ENCODE results near the gene LRCOL1.
"Not testable (repeated sequence)": the region's sequence is repeated elsewhere in the genome, so short reads cannot be mapped to it uniquely, and the experiment has no call there.

The LRCOL1 gene

DNA sequence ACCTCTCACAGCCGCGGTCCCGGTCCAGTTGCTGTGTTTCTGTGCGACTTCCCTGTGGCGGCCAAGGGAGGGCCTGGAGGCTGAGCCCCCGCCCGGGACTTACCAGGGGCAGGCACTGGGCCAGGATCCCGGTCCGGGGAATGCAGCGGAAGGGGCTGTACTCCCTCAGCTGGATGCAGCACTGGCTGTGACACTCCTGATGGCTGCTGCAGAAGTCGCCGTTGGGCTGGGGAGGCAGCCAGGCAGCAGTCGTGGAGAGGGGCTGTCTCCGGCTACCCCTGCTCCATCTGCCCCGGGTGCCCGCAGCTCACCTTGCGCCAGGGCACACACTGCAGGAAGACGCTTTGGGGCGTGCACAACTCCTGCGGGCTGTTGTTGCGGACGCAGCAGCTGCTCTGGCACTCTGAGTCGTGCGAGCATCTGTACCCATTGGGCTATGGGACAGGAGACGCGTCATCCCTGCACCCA is 6.2 kb downstream of the LRCOL1 start:
- Mint-ChIP-seq H3K27ac (no peak overlapping the region), H3K4me3 (no peak overlapping the region), H3K27me3 (peaks cover 25% of the 10 kb centered on the region), H3K36me3 (no peaks in the 10 kb centered on the region), H3K4me1 (peaks cover 16% of the 10 kb centered on the region), H3K9me3 (peaks cover 2% of the 10 kb centered on the region)
- DNase-seq (ENCODE audit: low spot score in 2 of 2) = no peak
- no peak for ATAC-seq (ENCODE audit: low read depth)

DNA sequence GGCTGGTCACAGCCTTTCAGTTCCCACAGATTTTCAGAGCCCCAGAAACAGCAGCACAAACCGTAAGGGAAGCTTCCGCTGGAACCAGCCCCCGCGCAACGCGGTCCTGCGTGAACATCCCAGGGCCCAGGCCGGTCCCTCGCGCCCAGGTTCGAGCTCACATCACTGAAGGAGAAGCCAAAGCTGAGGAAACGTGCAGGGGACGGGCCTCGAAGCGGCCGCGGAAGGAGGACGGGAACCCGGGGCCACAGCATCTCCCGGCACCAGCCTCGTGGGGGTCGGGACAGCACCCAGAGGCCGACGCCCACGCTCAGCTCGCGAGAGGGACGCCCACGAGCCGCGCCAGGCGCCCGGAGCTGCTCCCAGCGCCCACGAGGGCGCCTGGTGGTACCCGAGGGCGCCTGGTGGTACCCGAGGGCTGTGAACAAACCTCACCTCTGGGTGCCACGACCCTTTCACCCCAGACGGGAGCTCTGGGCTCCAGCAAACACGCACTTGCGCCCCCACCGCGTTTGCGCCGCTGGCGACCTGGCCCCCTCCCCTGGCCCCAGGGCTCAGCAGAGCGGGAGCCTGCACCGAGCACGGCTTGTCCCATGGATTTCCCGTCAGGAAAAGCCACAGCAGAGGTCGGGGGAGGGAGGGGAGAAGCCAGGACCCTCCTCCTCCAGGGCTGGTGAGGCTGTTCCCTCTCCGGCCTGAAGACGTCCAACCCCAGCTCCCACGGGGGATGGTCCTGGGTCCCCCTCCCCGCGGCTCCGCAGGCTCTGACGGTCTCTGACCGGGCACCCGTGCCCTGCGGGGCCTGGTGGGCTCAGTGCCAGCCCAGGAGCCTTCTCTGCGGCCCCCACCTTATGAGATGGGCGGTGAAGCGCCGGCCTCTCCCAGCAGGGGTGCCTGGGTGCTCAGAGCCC is 6.9 kb downstream of the LRCOL1 start:
- peaks cover 24% of the 10 kb centered on the region for H3K27me3 Mint-ChIP-seq

DNA sequence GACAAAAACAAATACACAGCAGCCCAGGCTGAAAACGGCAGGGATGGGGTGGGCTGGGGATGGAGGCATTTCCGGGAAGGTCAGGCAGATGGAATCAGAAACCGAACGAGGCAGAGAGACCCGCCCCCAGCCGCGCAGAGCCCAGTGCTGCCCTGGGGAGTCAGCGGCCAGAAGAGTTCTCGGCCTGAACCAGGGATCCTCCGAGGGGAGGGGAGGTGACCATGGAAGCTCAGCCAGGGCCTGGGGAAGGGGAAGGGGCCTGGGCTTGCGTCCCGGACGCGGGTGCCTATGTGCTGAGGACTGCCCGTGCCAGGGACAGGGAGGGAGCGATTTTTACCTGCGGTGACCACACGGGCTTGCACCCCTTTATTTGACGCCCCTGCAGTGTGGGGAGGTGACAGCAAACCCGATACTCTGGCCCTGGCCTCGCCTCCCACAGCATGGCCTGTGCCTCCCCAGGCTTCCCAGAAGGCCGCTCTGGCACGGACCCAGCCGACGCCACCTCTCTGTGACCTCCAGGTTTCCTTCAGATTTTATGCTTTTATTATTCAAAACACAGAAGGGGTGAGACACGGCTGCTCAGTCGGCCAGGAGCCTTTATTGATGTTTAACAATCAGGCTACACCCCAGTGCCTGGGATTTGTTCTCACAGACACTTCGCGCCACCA is 7.7 kb downstream of the LRCOL1 start:
- DNase-seq (ENCODE audit: low spot score in 2 of 2) (no peak), ATAC-seq (ENCODE audit: low read depth) (no peak)
- peaks cover 19% of the 10 kb centered on the region for H3K27me3 Mint-ChIP-seq
- H3K27ac Mint-ChIP-seq = no peak overlapping the region
- H3K36me3 Mint-ChIP-seq = peaks cover 3% of the 10 kb centered on the region
- H3K9me3 Mint-ChIP-seq = no peaks in the 10 kb centered on the region
- H3K4me1 Mint-ChIP-seq = peaks cover 22% of the 10 kb centered on the region
- no peak overlapping the region for H3K4me3 Mint-ChIP-seq

More for the DNA sequence above, 6.9 kb downstream of the LRCOL1 start:
- DNase-seq (ENCODE audit: low spot score in 2 of 2) (no peak), ATAC-seq (ENCODE audit: low read depth) (no peak)
- H3K27ac Mint-ChIP-seq = no peak overlapping the region
- H3K36me3 Mint-ChIP-seq = peaks cover 2% of the 10 kb centered on the region
- peaks cover 2% of the 10 kb centered on the region for H3K9me3 Mint-ChIP-seq
- peaks cover 20% of the 10 kb centered on the region for H3K4me1 Mint-ChIP-seq
- no peak overlapping the region for H3K4me3 Mint-ChIP-seq

DNA sequence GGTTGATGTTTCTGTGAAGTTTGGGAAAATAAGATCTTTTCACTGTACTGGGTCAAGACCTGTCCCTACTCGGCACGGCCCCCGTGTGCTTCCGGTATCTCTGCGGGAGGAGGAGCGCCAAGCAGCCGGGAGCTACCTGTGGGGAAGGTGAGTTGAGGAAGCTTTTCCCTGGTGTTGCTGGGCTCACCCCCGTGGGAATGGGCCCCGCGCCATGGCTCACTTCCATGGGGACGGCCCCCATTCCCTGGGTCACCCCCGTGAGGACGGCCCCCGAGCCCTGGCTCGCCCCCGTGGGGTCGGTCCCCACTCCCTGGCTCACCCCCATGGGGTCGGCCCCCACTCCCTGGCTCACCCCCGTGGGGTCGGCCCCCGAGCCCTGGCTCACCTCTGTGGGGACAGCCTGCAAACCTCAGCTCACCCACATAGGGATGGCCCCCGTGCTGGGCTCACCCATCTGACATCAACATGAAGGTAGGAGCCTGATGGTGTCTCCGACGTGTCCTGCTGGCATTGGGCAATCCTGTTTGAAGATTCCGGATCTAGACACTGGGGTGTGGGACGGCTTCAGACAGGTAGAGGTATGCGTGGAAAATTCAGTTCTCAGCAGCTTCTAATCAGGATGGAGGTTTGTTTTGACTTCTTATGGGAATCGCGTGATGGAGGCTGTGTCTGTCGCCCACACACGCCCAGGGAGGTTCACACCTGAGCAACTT is 9.1 kb downstream of the LRCOL1 start:
- no peak for ATAC-seq (ENCODE audit: low read depth)
- peak overlapping the region; percentile 51 for H3K27ac Mint-ChIP-seq

DNA sequence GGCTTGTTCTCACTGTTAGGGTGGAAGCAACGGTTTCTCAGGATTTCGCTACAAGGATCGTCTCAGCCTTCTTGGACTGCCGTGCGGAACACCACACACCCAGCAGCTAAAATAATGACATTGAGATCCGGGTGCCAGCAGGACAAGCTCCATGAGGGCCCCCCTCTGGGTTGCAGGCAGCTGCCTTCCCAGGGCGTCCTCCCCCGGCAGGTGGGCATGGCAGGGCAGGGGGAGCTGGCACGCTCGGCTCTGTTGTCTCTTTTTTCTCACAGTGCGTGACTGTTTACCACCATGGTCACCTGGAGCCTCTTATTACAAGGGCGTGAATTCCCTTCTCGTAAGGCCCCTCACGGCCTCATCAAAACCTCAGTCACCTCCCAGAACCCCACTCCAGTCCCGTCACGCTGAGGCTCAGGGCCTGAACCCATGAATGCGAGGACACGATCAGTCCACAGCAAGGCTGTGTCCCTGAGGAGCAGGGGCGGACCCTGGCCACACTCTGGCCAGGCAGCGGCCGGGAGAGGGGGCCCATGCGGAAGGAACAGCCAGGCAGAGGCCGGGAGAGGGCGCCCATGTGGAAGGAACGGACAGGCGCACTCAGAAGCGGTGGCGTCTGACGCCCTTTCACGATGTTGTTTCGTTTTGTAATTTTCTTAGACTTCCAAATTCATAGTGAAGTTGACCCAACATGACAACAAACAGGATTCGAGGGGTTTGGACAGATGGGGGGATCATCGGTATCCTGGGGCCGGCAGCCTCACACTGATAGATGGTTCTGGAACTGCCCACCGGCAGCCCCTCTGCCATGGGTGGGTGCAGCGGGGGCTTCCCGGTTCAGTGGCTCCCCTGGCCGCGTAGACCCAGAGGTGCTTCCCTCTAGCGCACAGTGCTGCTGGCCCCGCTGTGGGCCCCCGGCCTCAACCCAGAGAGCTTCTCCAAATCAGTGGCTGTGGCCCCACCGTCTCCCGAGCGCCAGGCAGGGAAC is 10.0 kb downstream of the LRCOL1 start:
- Mint-ChIP-seq H3K27me3 (peaks cover 19% of the 10 kb centered on the region), H3K4me3 (peak overlapping the region; percentile 83), H3K4me1 (peaks cover 30% of the 10 kb centered on the region), H3K9me3 (no peaks in the 10 kb centered on the region), H3K27ac (peak overlapping the region; percentile 51), H3K36me3 (peaks cover 4% of the 10 kb centered on the region)
- ATAC-seq (ENCODE audit: low read depth) (peak; percentile 67), DNase-seq (ENCODE audit: low spot score in 2 of 2) (peak in 1 of 2 donors; percentile 42)

More for the DNA sequence above, 9.1 kb downstream of the LRCOL1 start:
- Mint-ChIP-seq H3K27me3 (peaks cover 20% of the 10 kb centered on the region), H3K9me3 (no peaks in the 10 kb centered on the region), H3K4me1 (peaks cover 26% of the 10 kb centered on the region), H3K36me3 (peaks cover 4% of the 10 kb centered on the region), H3K4me3 (peak overlapping the region; percentile 83)
- DNase-seq (ENCODE audit: low spot score in 2 of 2) = no peak

DNA sequence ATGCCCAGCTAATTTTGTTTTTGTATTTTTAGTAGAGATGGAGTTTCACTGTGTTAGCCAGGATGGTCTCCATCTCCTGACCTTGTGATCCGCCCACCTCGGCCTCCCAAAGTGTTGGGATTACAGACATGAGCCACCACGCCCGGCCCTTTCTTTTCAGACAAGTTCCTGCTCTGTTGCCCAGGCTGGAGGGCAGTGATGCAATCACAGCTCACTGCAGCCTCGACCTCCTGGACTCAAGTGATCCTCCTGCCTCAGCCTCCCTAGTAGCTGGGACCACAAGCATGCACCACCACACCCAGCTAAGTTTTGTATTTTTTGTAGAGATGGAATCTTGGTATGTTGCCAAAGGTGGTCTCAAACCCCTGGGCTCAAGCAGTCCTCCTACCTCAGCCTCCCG is 10.9 kb downstream of the LRCOL1 start:
- ATAC-seq (ENCODE audit: low read depth); H3K9me3 Mint-ChIP-seq; DNase-seq (ENCODE audit: low spot score in 2 of 2); H3K27ac Mint-ChIP-seq; H3K36me3 Mint-ChIP-seq: not testable (repeated sequence)
- H3K4me3 Mint-ChIP-seq = peak overlapping the region; percentile 83
- peaks cover 16% of the 10 kb centered on the region for H3K27me3 Mint-ChIP-seq
- peaks cover 31% of the 10 kb centered on the region for H3K4me1 Mint-ChIP-seq

DNA sequence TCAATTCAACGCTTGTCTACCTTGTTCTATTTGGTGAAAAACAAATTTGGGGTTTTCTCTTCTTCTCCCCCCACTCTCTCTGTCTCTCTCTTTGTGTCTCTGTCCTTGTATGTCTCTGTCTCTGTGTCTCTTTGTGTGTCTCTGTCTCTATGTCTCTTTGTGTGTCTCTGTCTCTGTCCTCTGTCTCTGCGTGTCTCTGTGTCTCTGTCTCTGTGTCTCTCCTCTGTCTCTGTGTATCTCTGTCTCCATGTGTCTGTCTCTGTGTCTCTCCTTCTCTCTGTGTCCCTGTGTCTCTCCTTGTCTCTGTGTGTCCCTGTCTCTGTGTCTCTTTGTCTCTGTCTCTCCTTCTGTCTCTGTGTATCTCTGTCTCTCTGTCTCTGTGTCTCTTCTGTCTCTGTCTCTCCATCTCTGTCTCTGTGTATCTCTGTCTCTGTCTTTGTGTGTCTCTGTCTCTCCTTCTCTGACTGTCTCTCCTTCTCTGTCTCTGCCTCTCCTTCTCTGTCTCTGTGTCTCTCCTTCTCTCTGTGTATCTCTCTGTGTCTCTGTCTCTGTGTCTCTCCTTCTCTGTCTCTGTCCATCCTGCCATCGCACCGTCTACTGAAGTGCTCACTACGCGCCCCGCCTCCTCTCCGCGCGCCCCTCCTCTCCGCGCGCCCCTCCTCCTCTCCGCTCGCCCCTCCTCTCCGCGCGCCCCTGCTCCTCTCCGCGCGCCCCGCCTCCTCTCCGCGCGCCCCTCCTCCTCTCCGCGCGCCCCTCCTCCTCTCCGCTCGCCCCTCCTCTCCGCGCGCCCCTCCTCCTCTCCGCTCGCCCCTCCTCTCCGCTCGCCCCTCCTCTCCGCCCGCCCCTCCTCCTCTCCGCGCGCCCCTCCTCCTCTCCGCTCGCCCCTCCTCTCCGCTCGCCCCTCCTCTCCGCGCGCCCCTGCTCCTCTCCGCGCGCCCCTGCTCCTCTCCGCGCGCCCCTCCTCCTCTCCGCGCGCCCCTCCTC is 12.8 kb downstream of the LRCOL1 start:
- H3K9me3 Mint-ChIP-seq = no peaks in the 10 kb centered on the region
- peaks cover 33% of the 10 kb centered on the region for H3K4me1 Mint-ChIP-seq
- no peak for DNase-seq (ENCODE audit: low spot score in 2 of 2)
- peak overlapping the region; percentile 53 for H3K27ac Mint-ChIP-seq
- peaks cover 4% of the 10 kb centered on the region for H3K36me3 Mint-ChIP-seq
- peaks cover 22% of the 10 kb centered on the region for H3K27me3 Mint-ChIP-seq
- ATAC-seq (ENCODE audit: low read depth) = peak; percentile 40
- peak overlapping the region; percentile 92 for H3K4me3 Mint-ChIP-seq

DNA sequence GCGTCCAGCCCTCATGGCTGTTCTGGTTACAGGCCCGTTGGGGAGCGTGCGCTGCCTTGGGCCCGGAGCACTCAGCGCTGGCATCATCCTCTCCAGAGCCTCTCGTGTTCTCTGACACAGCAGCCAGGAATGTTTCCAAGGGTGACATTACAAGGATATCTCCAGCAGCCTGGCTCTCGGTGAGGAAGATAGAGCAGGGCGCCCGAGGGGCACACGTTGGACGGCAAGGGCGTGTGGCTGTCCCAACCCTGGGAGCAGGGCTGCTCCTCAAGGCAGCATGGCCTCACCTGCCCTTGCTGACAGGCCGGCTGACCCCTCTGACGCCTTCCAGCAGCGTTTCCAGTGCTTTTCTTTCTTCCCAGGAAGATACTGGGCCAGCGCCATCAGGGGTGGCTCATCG is 14.4 kb downstream of the LRCOL1 start:
- H3K36me3 Mint-ChIP-seq = peaks cover 4% of the 10 kb centered on the region
- H3K4me1 Mint-ChIP-seq = peaks cover 31% of the 10 kb centered on the region
- ATAC-seq (ENCODE audit: low read depth) (no peak), DNase-seq (ENCODE audit: low spot score in 2 of 2) (no peak)
- no peak overlapping the region for H3K27ac Mint-ChIP-seq
- peaks cover 19% of the 10 kb centered on the region for H3K27me3 Mint-ChIP-seq
- no peak overlapping the region for H3K4me3 Mint-ChIP-seq
- H3K9me3 Mint-ChIP-seq = no peaks in the 10 kb centered on the region

DNA sequence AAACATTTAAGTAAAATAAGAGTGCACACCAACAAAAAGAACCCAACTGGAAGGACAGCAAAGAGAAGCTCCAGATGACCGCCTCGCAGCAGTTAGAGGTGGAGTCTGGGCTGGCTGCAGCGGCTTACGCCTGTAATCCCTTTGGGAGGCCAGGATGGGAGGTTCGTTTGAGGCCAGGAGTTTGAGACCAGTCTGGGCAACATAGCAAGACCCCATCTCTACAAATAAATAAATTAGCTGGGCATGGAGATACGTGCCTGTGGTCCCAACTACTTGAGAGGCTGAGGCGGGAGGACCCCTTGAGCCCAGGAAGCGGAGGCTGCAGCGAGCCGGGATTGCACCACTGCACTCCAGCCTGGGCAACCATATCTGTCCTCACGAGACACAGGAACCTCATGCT is 15.2 kb downstream of the LRCOL1 start:
- no peak for DNase-seq (ENCODE audit: low spot score in 2 of 2)
- Mint-ChIP-seq H3K4me3 (no peak overlapping the region), H3K27me3 (peaks cover 19% of the 10 kb centered on the region)

DNA sequence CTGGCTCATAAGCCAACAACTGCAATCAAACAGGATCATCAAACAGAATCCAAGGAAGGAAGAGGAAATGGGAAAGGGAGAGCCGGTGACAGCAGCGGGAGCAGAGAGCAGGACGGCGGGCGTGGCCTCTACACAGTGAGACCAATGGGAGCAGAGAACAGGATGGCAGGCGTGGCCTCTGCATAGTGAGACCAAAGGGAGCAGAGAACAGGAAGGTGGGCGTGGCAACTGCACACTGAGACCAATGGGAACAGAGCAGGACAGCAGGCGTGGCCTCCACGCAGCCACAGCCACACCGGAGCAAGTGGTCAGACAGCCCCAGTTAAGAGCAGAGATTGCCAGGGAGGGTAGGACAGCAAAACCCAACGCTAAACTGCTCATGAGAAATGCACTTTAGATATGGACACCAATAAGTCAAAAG is 16.4 kb downstream of the LRCOL1 start:
- Mint-ChIP-seq H3K27ac (peak overlapping the region; percentile 15), H3K4me3 (no peak overlapping the region), H3K27me3 (peaks cover 19% of the 10 kb centered on the region), H3K4me1 (peaks cover 22% of the 10 kb centered on the region), H3K36me3 (peaks cover 4% of the 10 kb centered on the region), H3K9me3 (no peaks in the 10 kb centered on the region)
- peak; percentile 43 for ATAC-seq (ENCODE audit: low read depth)
- no peak for DNase-seq (ENCODE audit: low spot score in 2 of 2)

More for the DNA sequence above, 15.2 kb downstream of the LRCOL1 start:
- Mint-ChIP-seq H3K4me1 (peaks cover 25% of the 10 kb centered on the region), H3K9me3 (no peaks in the 10 kb centered on the region), H3K36me3 (peaks cover 4% of the 10 kb centered on the region), H3K27ac (no peak overlapping the region)
- no peak for ATAC-seq (ENCODE audit: low read depth)

DNA sequence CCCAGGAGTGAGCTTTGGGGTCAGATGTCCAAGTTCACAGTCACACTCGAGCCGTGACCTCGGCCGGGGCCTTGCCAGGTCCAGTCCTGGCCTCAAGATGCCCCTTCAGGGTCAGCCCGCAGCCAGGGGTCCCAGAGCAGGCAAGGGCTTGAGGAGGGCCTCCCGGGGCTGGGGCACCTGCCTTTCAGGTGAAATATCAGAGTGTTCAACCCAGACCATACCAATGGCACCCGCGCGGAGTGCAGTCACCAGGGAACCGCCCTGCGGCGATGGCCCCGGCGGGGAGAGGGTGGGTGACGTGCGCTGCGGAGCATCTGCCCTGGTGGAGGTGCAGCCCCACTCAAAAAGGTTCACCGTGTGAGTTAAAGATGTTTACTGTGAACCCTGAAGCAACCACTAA is 16.9 kb downstream of the LRCOL1 start:
- ATAC-seq (ENCODE audit: low read depth) (no peak), DNase-seq (ENCODE audit: low spot score in 2 of 2) (no peak)
- H3K27ac Mint-ChIP-seq = peak overlapping the region; percentile 15
- peaks cover 17% of the 10 kb centered on the region for H3K27me3 Mint-ChIP-seq
- H3K36me3 Mint-ChIP-seq = peaks cover 2% of the 10 kb centered on the region
- peaks cover 19% of the 10 kb centered on the region for H3K4me1 Mint-ChIP-seq
- H3K4me3 Mint-ChIP-seq = no peak overlapping the region
- H3K9me3 Mint-ChIP-seq = no peaks in the 10 kb centered on the region

DNA sequence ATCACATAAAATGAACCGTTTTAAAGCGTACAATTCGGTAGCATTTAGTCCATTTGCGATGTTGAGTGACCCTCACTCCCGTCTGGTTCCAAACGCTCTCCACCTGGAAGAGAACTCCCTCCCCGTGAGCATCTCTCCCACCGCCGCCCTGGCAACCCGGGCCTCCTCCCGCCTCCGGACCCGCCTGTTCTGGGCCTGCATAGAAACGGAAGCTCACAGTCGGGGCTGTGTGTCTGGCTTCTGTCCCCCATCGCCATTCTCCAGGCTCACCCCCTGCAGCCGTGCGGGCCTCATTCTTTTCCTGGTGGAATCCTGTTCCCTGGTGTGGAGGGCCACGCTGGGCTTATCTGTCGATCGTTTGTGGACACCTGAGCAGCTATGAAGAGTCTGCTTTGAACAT is 17.3 kb downstream of the LRCOL1 start:
- H3K27me3 Mint-ChIP-seq = peaks cover 16% of the 10 kb centered on the region

More for the DNA sequence above, 17.3 kb downstream of the LRCOL1 start:
- no peaks in the 10 kb centered on the region for H3K9me3 Mint-ChIP-seq
- DNase-seq (ENCODE audit: low spot score in 2 of 2) (no peak), ATAC-seq (ENCODE audit: low read depth) (no peak)
- peaks cover 2% of the 10 kb centered on the region for H3K36me3 Mint-ChIP-seq
- no peak overlapping the region for H3K27ac Mint-ChIP-seq
- H3K4me3 Mint-ChIP-seq = no peak overlapping the region
- peaks cover 17% of the 10 kb centered on the region for H3K4me1 Mint-ChIP-seq
